ENCODE data around the gene GJA4. TPM values are rescaled to one million over a fixed set of nuclear protein-coding genes. Genes with fewer than 3 reads are reported as not detected.

The GJA4 gene
- total RNA-seq, 1 experiment from 2014 or later, result 1.4 TPM

DNA sequence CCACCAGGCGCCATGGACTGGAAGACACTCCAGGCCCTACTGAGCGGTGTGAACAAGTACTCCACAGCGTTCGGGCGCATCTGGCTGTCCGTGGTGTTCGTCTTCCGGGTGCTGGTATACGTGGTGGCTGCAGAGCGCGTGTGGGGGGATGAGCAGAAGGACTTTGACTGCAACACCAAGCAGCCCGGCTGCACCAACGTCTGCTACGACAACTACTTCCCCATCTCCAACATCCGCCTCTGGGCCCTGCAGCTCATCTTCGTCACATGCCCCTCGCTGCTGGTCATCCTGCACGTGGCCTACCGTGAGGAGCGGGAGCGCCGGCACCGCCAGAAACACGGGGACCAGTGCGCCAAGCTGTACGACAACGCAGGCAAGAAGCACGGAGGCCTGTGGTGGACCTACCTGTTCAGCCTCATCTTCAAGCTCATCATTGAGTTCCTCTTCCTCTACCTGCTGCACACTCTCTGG, 8.0 kb upstream of the GJA4 start:
- Histone ChIP-seq H3K23ac (ENCODE audit: insufficient read length, low read depth, low read length) (no peak overlapping the region), H3K18ac (ENCODE audit: insufficient read length, low read depth, low read length) (no peak overlapping the region), H2BK15ac (ENCODE audit: low read depth, low read length) (no peak overlapping the region), H2BK5ac (ENCODE audit: insufficient read length, low read length) (no peak overlapping the region), H2AK5ac (ENCODE audit: insufficient read length, low read length) (no peak overlapping the region), H4K5ac (ENCODE audit: insufficient read length, low read depth, low read length) (no peak overlapping the region), H3K4me2 (ENCODE audit: insufficient read depth, insufficient read length, low read length) (no peak overlapping the region), H2BK20ac (ENCODE audit: low read depth, low read length, poor library complexity, severe bottlenecking) (no peak overlapping the region), H2BK120ac (ENCODE audit: low read depth, low read length, poor library complexity, severe bottlenecking) (no peak overlapping the region), H3K4me1 (ENCODE audit: insufficient read depth, low read length) (0 out of 2 replicates have a peak, but pooled peaks cover 3% of the 10 kb centered on the region), H3K14ac (ENCODE audit: insufficient read depth, low read length) (no peak overlapping the region), H3T11ph (ENCODE audit: low read length) (no peak overlapping the region), H3K23me2 (ENCODE audit: insufficient read length, low read depth, low read length, poor library complexity, severe bottlenecking) (peaks cover 13% of the 10 kb centered on the region), H4K91ac (ENCODE audit: insufficient read length, low read depth, low read length) (no peak overlapping the region), H3K4ac (ENCODE audit: low read depth, low read length) (no peak overlapping the region), H3K79me2 (ENCODE audit: insufficient read depth, low read length) (no peaks in the 10 kb centered on the region), H2AFZ (ENCODE audit: low read length) (no peak overlapping the region), H3K9me3 (ENCODE audit: control insufficient read depth, low read depth, low read length) (no peaks in the 10 kb centered on the region), H3K27me3 (ENCODE audit: insufficient read depth, low read length) (peaks cover 4% of the 10 kb centered on the region; the same call in 1 of the 2 replicates), H3K9ac (ENCODE audit: extremely low read depth, insufficient read length, low read length) (no peak overlapping the region), H3K56ac (ENCODE audit: insufficient read length, low read depth, low read length) (no peak overlapping the region), H4K20me1 (ENCODE audit: control insufficient read depth, insufficient read depth, insufficient read length) (no peaks in the 10 kb centered on the region), H2BK12ac (ENCODE audit: insufficient read length, low read depth, low read length) (no peak overlapping the region), H3K79me1 (ENCODE audit: insufficient read depth, low read depth, low read length, poor library complexity, severe bottlenecking) (no peaks in the 10 kb centered on the region), H3K27ac (ENCODE audit: insufficient read length, low read depth, low read length) (no peak overlapping the region), H4K8ac (replicated peaks; ENCODE audit: insufficient read length, low read depth, low read length) (no peak overlapping the region)
- TF ChIP-seq, protein P1, sequence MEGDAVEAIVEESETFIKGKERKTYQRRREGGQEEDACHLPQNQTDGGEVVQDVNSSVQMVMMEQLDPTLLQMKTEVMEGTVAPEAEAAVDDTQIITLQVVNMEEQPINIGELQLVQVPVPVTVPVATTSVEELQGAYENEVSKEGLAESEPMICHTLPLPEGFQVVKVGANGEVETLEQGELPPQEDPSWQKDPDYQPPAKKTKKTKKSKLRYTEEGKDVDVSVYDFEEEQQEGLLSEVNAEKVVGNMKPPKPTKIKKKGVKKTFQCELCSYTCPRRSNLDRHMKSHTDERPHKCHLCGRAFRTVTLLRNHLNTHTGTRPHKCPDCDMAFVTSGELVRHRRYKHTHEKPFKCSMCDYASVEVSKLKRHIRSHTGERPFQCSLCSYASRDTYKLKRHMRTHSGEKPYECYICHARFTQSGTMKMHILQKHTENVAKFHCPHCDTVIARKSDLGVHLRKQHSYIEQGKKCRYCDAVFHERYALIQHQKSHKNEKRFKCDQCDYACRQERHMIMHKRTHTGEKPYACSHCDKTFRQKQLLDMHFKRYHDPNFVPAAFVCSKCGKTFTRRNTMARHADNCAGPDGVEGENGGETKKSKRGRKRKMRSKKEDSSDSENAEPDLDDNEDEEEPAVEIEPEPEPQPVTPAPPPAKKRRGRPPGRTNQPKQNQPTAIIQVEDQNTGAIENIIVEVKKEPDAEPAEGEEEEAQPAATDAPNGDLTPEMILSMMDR (conservative IDR thresholded peaks at IDR 0.05), result no peak
- Mint-ChIP-seq H3K9me3 (no peaks in the 10 kb centered on the region; a peak in 1 of 5 replicates), H3K27me3 (ENCODE audit: low read depth) (peaks cover 37% of the 10 kb centered on the region), H3K27ac (no peak overlapping the region), H3K4me1 (peaks cover 13 to 16% of the 10 kb centered on the region in 2 experiments), H3K4me3 (no peak overlapping the region), H3K36me3 (ENCODE audit: insufficient read depth in 1 of 3, low read depth in 3 of 3) (no peaks in the 10 kb centered on the region)
- no CpG with 5 or more reads among the region's 28 CpGs for WGBS (ENCODE audit: extremely low coverage, insufficient read length, low lambda C conversion rate)
- no peak for DNase-seq
